Smooth muscle cell (in vitro differentiated cells): ENCODE data around the gene SMCHD1. TPM values are rescaled to one million over a fixed set of nuclear protein-coding genes. Genes with fewer than 3 reads are reported as not detected.
A peak's percentile ranks its signal among the peaks of the same experiment; 100 is the strongest.

ENCODE experiments used
- DNase-seq: peaks from one replicate; lab custom pipeline; 2025; ENCODE audit not compliant: unreplicated experiment; lab: John Stamatoyannopoulos, UW
- H2AFZ ChIP-seq: fragments of 200-600 bp; sonication (generic); 2 replicates; pipeline ENCODE4 v1.6.0; 2016; ENCODE audit warnings: antibody characterized with exemption, low read depth, mild to moderate bottlenecking
- H3F3A ChIP-seq: fragments of 200-600 bp; sonication (generic); 2 replicates; pipeline ENCODE4 v1.6.0; 2017; ENCODE audit warnings: antibody characterized with exemption, low read depth
- H3K27ac ChIP-seq: fragments of 200-600 bp; sonication (generic); 2 replicates; pipeline ENCODE4 v1.5.1; 2016; ENCODE audit warnings: low read depth, mild to moderate bottlenecking
- H3K27me3 ChIP-seq: fragments of 200-600 bp; sonication (generic); 2 replicates; pipeline ENCODE4 v1.6.1; 2016; ENCODE audit warnings: low read depth, mild to moderate bottlenecking
- H3K36me3 ChIP-seq: fragments of 200-600 bp; sonication (generic); 2 replicates; pipeline ENCODE4 v1.5.1; 2016; ENCODE audit warnings: low read depth
- H3K4me1 ChIP-seq: fragments of 200-600 bp; sonication (generic); 2 replicates; pipeline ENCODE4 v1.5.1; 2016; ENCODE audit warnings: low read depth
- H3K4me2 ChIP-seq: fragments of 200-600 bp; sonication (generic); 2 replicates; pipeline ENCODE4 v1.6.0; 2016; ENCODE audit warnings: mild to moderate bottlenecking
- H3K4me3 ChIP-seq: fragments of 200-600 bp; sonication (generic); 2 replicates; pipeline ENCODE4 v1.5.1; 2016; ENCODE audit warnings: mild to moderate bottlenecking
- H3K79me2 ChIP-seq: fragments of 200-600 bp; sonication (generic); 2 replicates; pipeline ENCODE4 v1.6.0; 2016; ENCODE audit warnings: low read depth, mild to moderate bottlenecking
- H3K9ac ChIP-seq: fragments of 200-600 bp; sonication (generic); 2 replicates; pipeline ENCODE4 v1.6.0; 2016; ENCODE audit warnings: low read depth
- H3K9me3 ChIP-seq: fragments of 200-600 bp; sonication (generic); replicated peaks from 2 replicates; pipeline ENCODE4 v1.5.1; 2016; ENCODE audit warnings: low read depth
- H4K20me1 ChIP-seq: fragments of 200-600 bp; sonication (generic); 2 replicates; pipeline ENCODE4 v1.6.0; 2016; ENCODE audit warnings: low read depth
- WGBS: methylation state at CpG from one replicate; pipeline ENCODE4 v1.1.7; 2016; ENCODE audit warnings: low lambda C conversion rate; 5-methylcytosine and 5-hydroxymethylcytosine counted together
- polyA plus RNA-seq: library from polyadenylated mRNA; unstranded; fragments of >200 nt; fragmentation: Nextera tagmentation; extraction: Ambion mirVana; gene quantifications from 2 replicates; pipeline ENCODE4 v1.2.1, GENCODE V29; 2016
- total RNA-seq: library from RNA; depleted of rRNA; stranded (reverse); fragments of >200 nt; gene quantifications from 2 replicates; pipeline ENCODE4 v1.2.3, GENCODE V29; 2014
- TF ChIP-seq, protein P1 (sequence below): fragments of 200-600 bp; sonication (generic); IDR thresholded peaks from 2 replicates; pipeline ENCODE4 v1.5.1; 2017; ENCODE audit warnings: borderline replicate concordance, mild to moderate bottlenecking, antibody characterized with exemption; ENCODE audit not compliant: insufficient read depth, poor library complexity, severe bottlenecking

The SMCHD1 gene
- total and polyA plus RNA-seq, 2 experiments from 2014 or later = 5.9 to 46.3 TPM

GRCh38 chr18:2680216-2680792, 24.8 kb downstream of the SMCHD1 start:
- peaks cover 31% of the 10 kb centered on the region for H3K79me2 ChIP-seq
- TF ChIP-seq, protein P1, sequence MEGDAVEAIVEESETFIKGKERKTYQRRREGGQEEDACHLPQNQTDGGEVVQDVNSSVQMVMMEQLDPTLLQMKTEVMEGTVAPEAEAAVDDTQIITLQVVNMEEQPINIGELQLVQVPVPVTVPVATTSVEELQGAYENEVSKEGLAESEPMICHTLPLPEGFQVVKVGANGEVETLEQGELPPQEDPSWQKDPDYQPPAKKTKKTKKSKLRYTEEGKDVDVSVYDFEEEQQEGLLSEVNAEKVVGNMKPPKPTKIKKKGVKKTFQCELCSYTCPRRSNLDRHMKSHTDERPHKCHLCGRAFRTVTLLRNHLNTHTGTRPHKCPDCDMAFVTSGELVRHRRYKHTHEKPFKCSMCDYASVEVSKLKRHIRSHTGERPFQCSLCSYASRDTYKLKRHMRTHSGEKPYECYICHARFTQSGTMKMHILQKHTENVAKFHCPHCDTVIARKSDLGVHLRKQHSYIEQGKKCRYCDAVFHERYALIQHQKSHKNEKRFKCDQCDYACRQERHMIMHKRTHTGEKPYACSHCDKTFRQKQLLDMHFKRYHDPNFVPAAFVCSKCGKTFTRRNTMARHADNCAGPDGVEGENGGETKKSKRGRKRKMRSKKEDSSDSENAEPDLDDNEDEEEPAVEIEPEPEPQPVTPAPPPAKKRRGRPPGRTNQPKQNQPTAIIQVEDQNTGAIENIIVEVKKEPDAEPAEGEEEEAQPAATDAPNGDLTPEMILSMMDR = no peak
- no peak for DNase-seq
- H4K20me1 ChIP-seq = peaks cover 92% of the 10 kb centered on the region
- no peak overlapping the region for H2AFZ ChIP-seq
- H3K4me1 ChIP-seq = no peaks in the 10 kb centered on the region
- peak overlapping the region; percentile 41 for H3K4me2 ChIP-seq
- H3F3A ChIP-seq = peaks cover 3% of the 10 kb centered on the region
- no peak overlapping the region for H3K9ac ChIP-seq
- no peaks in the 10 kb centered on the region for H3K9me3 ChIP-seq
- 38% methylated on average over 2 of the region's 2 CpGs for WGBS
- H3K36me3 ChIP-seq = no peaks in the 10 kb centered on the region
- H3K27ac ChIP-seq = no peak overlapping the region
- no peaks in the 10 kb centered on the region for H3K27me3 ChIP-seq
- no peak overlapping the region for H3K4me3 ChIP-seq

DNA sequence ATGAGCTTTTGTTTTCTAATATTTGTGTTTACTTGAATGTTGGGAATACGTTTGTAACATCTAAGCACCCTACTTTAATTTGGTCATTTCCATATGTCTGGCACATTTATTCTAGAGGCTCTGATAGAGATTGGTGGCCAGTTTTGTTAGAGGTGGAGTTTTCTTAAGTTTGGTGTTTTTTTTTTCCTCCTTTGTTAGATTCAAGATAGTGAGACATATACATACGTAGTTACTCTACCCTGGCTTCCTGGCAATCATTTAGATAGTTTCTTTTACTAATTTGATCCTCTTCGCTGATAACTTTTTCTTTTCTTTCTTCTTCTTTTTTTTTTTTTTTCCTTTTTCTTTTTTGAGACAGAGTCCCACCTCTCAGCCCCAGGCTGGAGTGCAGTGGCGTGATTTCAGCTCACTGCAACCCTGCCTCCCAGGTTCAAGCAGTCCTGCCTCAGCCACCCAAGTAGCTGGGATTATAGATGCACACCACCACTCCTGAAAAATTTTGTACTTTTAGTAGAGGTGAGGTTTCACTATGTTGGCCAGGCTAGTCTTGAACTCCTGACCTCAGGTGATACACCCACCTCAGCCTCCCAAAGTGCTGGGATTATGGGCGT, 26.6 kb downstream of the SMCHD1 start:
- peaks cover 90% of the 10 kb centered on the region for H4K20me1 ChIP-seq
- TF ChIP-seq, protein P1 = no peak
- peaks cover 36% of the 10 kb centered on the region for H3K79me2 ChIP-seq
- H3F3A ChIP-seq = peaks cover 3% of the 10 kb centered on the region
- H3K27ac ChIP-seq = no peak overlapping the region
- WGBS = 96% methylated on average over 5 of the region's 5 CpGs
- H3K27me3 ChIP-seq = no peaks in the 10 kb centered on the region
- no peak overlapping the region for H3K9ac ChIP-seq
- DNase-seq = no peak
- peaks cover 10% of the 10 kb centered on the region for H3K9me3 ChIP-seq
- no peak overlapping the region for H3K4me2 ChIP-seq
- H3K4me1 ChIP-seq = no peaks in the 10 kb centered on the region
- H2AFZ ChIP-seq = no peak overlapping the region
- peaks cover 13% of the 10 kb centered on the region for H3K36me3 ChIP-seq
- H3K4me3 ChIP-seq = no peak overlapping the region

DNA sequence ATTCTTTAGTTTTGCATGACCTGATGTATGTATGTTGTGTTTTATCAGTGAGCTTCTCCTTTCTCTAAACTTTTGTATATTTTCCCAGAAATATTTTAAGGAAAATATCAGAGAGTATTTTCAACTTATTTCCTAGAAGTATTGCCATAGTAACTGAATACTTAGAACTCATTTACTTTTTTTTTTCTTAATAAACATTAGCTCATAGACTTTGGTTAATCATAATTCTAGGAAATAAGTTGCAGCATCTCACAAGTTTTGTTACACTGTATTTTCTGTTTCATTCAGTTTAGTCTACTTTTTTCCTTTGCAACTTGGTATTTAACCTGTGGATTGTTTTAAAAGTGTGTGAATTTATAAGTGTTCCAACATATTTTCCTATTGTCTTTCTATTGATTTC, 27.5 kb downstream of the SMCHD1 start:
- TF ChIP-seq, protein P1 = no peak
- no peak overlapping the region for H3K9ac ChIP-seq
- H3F3A ChIP-seq = peaks cover 3% of the 10 kb centered on the region
- no peak overlapping the region for H3K27ac ChIP-seq
- no peak overlapping the region for H3K4me2 ChIP-seq
- peaks cover 36% of the 10 kb centered on the region for H3K79me2 ChIP-seq
- DNase-seq = no peak
- peaks cover 10% of the 10 kb centered on the region for H3K9me3 ChIP-seq
- peaks cover 91% of the 10 kb centered on the region for H4K20me1 ChIP-seq
- no peaks in the 10 kb centered on the region for H3K4me1 ChIP-seq
- no peak overlapping the region for H2AFZ ChIP-seq
- peaks cover 13% of the 10 kb centered on the region for H3K36me3 ChIP-seq
- no peak overlapping the region for H3K4me3 ChIP-seq
- no peaks in the 10 kb centered on the region for H3K27me3 ChIP-seq

- Histone ChIP-seq H3K4me3 (no peak overlapping the region), H3K36me3 (peaks cover 27% of the 10 kb centered on the region), H3K4me1 (no peaks in the 10 kb centered on the region), H3K9ac (no peak overlapping the region), H2AFZ (no peak overlapping the region), H3K79me2 (peaks cover 34% of the 10 kb centered on the region), H3K9me3 (peaks cover 10% of the 10 kb centered on the region), H3F3A (no peaks in the 10 kb centered on the region), H4K20me1 (peaks cover 85% of the 10 kb centered on the region), H3K4me2 (no peak overlapping the region), H3K27ac (no peak overlapping the region), H3K27me3 (no peaks in the 10 kb centered on the region)
- WGBS = 97% methylated on average over 3 of the region's 3 CpGs
- TF ChIP-seq, protein P1 = no peak
- DNase-seq = no peak
These were observed 30.9 kb downstream of the SMCHD1 start for GRCh38 chr18:2686349-2686968.
